ENCODE data around the gene ZNF287. TPM values are rescaled to one million over a fixed set of nuclear protein-coding genes. Genes with fewer than 3 reads are reported as not detected.

ZNF287 gene
- total and polyA plus RNA-seq, 2 donors from 2014 or later, result 8.7 to 9.2 TPM

Other genes with a start within 250 kb of the ZNF287 start
- 9.0 TPM for gene CENPV, start 215.7 kb downstream of the ZNF287 start, total RNA-seq
- 42.3 TPM for gene CENPV, start 215.7 kb downstream of the ZNF287 start, polyA plus RNA-seq (ENCODE audit: insufficient read depth, low read depth, low replicate concordance)
- 1,214 TPM for gene UBB, start 188.1 kb downstream of the ZNF287 start, total RNA-seq
- 2,605 TPM for gene UBB, start 188.1 kb downstream of the ZNF287 start, polyA plus RNA-seq (ENCODE audit: insufficient read depth, low read depth, low replicate concordance)
- gene TRPV2, start 153.6 kb downstream of the ZNF287 start, total RNA-seq, result 18.2 TPM
- gene TRPV2, start 153.6 kb downstream of the ZNF287 start, polyA plus RNA-seq (ENCODE audit: insufficient read depth, low read depth, low replicate concordance), result 8.6 TPM
- gene LRRC75A, start 77.0 kb downstream of the ZNF287 start, total RNA-seq, result 2.5 TPM
- 2.6 TPM for gene LRRC75A, start 77.0 kb downstream of the ZNF287 start, polyA plus RNA-seq (ENCODE audit: insufficient read depth, low read depth, low replicate concordance)
- gene ZNF624, start 84.6 kb upstream of the ZNF287 start, total RNA-seq, result 7.8 TPM
- gene ZNF624, start 84.6 kb upstream of the ZNF287 start, polyA plus RNA-seq (ENCODE audit: insufficient read depth, low read depth, low replicate concordance), result 0.90 TPM
- 7.6 TPM for gene CCDC144A, start 121.0 kb upstream of the ZNF287 start, total RNA-seq
- 0.52 TPM for gene CCDC144A, start 121.0 kb upstream of the ZNF287 start, polyA plus RNA-seq (ENCODE audit: insufficient read depth, low read depth, low replicate concordance)